Activated T-helper 1 cell treated with anti-CD3 and anti-CD28 coated beads, Interleukin-12 subunit alpha, Interleukin-12 subunit beta, Interleukin-2, Interleukin-4 antibody, amounts not matched to agents 30 ng/mL and 10 ng/mL and 1 ng/mL, durations not matched to agents 14 hours and 24 hours and 36 hours (primary cell): Measurements from ENCODE around the gene TOM1L2. TPM values are rescaled to one million over a fixed set of nuclear protein-coding genes. Genes with fewer than 3 reads are reported as not detected.
"Not testable (repeated sequence)": the region's sequence is repeated elsewhere in the genome, so short reads cannot be mapped to it uniquely, and the experiment has no call there.

ENCODE experiments used
- DNase-seq: peaks from one replicate; pipeline ENCODE4 v3.0.0; 2021; ENCODE audit warnings: low spot score
- H3K27ac Mint-ChIP-seq: one replicate; pipeline ENCODE4 v1.8.0; 2021; ENCODE audit warnings: mild to moderate bottlenecking, mixed read lengths
- H3K27me3 Mint-ChIP-seq: one replicate; pipeline ENCODE4 v1.8.0; 2022; ENCODE audit warnings: mild to moderate bottlenecking, moderate library complexity, mixed read lengths; ENCODE audit not compliant: insufficient read depth
- H3K36me3 Mint-ChIP-seq: one replicate; pipeline ENCODE4 v1.8.0; 2021; ENCODE audit warnings: low read depth, mixed read lengths
- H3K4me1 Mint-ChIP-seq: one replicate; pipeline ENCODE4 v1.8.0; 2021; ENCODE audit warnings: low read depth, mixed read lengths
- H3K4me3 Mint-ChIP-seq: one replicate; pipeline ENCODE4 v1.8.0; 2021; ENCODE audit warnings: mild to moderate bottlenecking, moderate library complexity, mixed read lengths
- H3K9me3 Mint-ChIP-seq: one replicate; pipeline ENCODE4 v1.8.0; 2021; ENCODE audit warnings: mixed read lengths
- intact Hi-C: fragments of 100-400 bp; cut with micrococcal nuclease; formaldehyde crosslinking; loops from one replicate; pipeline ENCODE4 v1.15.1; 2024
- total RNA-seq: library from RNA; stranded (reverse); gene quantifications from 2 replicates; pipeline ENCODE4 v1.2.3, GENCODE V29; 2022

The TOM1L2 gene
- total RNA-seq, 1 donor from 2014 or later: 10.2 TPM

GRCh38 chr17:18006495-18007239 is 34.5 kb upstream of the TOM1L2 start:
- peaks cover 5% of the 10 kb centered on the region for H3K36me3 Mint-ChIP-seq
- H3K27ac Mint-ChIP-seq: no peak overlapping the region
- H3K4me3 Mint-ChIP-seq: no peak overlapping the region
- H3K4me1 Mint-ChIP-seq: no peaks in the 10 kb centered on the region
- H3K9me3 Mint-ChIP-seq: no peaks in the 10 kb centered on the region
- H3K27me3 Mint-ChIP-seq: no peaks in the 10 kb centered on the region
- intact Hi-C loops: no loop called here
- no peak for DNase-seq

DNA sequence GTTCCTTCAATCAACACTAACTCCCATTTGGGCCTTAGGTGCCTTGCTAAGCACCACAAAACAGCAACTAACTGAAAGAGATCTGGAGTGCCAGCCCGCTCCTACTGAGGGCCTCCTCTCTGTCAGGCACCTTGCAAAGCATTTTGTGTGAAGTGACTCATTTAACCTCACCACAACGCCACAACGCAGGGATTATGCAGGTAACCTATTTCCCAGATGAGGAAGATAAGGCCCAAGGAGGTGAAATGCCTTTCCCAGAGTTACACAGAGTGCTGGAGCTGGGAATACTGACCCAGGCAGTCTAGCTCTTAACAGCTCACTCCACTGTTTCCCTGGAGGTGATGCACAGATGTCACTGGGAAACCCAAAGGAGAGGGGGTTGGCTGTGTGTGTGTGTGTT is 33.3 kb upstream of the TOM1L2 start:
- intact Hi-C loops: no loop called here
- Mint-ChIP-seq H3K9me3 (no peaks in the 10 kb centered on the region), H3K27ac (no peak overlapping the region), H3K4me1 (no peaks in the 10 kb centered on the region), H3K4me3 (no peak overlapping the region), H3K27me3 (no peaks in the 10 kb centered on the region), H3K36me3 (peaks cover 5% of the 10 kb centered on the region)
- no peak for DNase-seq

DNA sequence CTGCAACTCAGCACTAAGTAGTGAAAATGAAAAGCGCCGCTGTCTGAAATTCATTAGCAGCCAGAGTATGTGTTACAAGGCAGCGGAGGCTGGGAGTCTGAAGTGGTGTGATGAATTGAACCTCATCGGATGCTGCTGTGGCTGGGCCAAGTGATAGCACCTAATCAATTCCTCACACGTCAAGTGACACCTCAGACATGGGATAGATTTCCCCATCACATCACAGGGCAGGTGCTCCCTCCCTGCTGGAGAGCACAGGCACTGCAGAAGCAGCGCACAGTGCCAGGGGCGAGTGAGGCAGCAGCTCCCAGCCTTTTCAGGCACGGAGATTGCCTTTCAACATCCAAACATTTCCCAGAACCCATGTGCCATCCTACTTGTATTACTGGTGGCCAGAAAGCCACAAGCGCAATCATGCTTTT is 32.7 kb upstream of the TOM1L2 start:
- no peaks in the 10 kb centered on the region for H3K27me3 Mint-ChIP-seq
- H3K27ac Mint-ChIP-seq: no peak overlapping the region
- no peak overlapping the region for H3K4me3 Mint-ChIP-seq
- no peaks in the 10 kb centered on the region for H3K4me1 Mint-ChIP-seq
- no peak for DNase-seq
- peaks cover 5% of the 10 kb centered on the region for H3K36me3 Mint-ChIP-seq
- intact Hi-C loops: no loop called here
- no peaks in the 10 kb centered on the region for H3K9me3 Mint-ChIP-seq

GRCh38 chr17:18004345-18004744 is 32.1 kb upstream of the TOM1L2 start:
- Mint-ChIP-seq H3K9me3 (no peaks in the 10 kb centered on the region), H3K27me3 (no peaks in the 10 kb centered on the region), H3K27ac (no peak overlapping the region), H3K4me1 (no peaks in the 10 kb centered on the region), H3K4me3 (no peak overlapping the region), H3K36me3 (peaks cover 5% of the 10 kb centered on the region)
- no peak for DNase-seq
- intact Hi-C loops: no loop called here

- DNase-seq: no peak
- H3K9me3 Mint-ChIP-seq: no peaks in the 10 kb centered on the region
- H3K4me3 Mint-ChIP-seq: no peak overlapping the region
- no peaks in the 10 kb centered on the region for H3K4me1 Mint-ChIP-seq
- no peaks in the 10 kb centered on the region for H3K36me3 Mint-ChIP-seq
- H3K27ac Mint-ChIP-seq: no peak overlapping the region
- intact Hi-C loops: no loop called here
- no peaks in the 10 kb centered on the region for H3K27me3 Mint-ChIP-seq
Observed at GRCh38 chr17:18002171-18002570, 30.0 kb upstream of the TOM1L2 start.

DNA sequence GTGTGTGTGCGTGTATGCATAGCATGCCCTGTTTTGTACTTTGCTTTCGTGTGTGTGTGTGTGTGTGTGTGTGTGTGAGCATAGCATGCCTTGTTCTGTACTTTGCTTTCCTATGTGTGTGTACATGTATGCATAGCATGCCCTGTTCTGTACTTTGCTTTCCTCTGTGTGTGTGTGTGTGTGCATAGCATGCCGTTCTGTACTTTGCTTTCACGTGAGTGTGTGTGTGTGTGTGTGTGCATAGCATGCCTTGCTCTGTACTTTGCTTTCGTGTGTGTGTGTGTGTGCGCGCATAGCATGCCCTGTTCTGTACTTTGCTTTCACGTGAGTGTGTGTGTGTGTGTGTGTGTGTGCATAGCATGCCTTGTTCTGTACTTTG is 27.8 kb upstream of the TOM1L2 start:
- no peak for DNase-seq

DNA sequence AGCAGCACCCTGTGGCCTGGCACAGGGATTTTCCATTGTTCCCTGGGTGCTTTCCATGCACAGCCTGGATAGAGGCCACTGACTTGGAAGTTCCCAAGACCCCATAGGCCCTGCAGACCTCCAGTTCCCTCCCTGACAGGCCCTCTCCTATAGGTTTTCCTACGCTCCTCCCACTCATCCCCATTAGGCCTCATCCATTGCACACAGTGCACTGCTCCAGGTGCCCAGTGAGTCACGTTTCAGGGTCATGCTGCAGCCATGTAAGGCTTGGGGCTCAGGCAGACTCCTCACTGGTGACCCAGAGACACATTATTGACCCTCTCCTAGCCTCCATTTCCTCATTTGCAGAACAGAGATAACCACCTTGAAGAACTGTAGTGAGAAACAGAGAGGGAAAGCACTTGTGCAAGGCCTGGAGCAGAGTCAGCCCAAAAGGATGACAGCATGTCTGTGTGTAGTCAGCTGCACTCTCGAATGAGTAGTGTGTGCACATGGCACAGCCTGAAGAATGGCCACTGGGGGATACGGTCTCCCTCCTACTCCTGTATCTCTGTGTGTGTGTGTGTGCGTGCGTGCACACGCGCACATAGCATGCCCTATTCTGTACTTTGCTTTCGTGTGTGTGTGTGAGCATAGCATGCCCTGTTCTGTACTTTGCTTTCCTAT is 27.3 kb upstream of the TOM1L2 start:
- no peaks in the 10 kb centered on the region for H3K9me3 Mint-ChIP-seq
- no peak overlapping the region for H3K4me3 Mint-ChIP-seq
- no peak for DNase-seq
- intact Hi-C loops: no loop called here
- H3K27me3 Mint-ChIP-seq: no peaks in the 10 kb centered on the region
- no peaks in the 10 kb centered on the region for H3K4me1 Mint-ChIP-seq
- no peak overlapping the region for H3K27ac Mint-ChIP-seq
- H3K36me3 Mint-ChIP-seq: no peaks in the 10 kb centered on the region

More for the DNA sequence above, 27.8 kb upstream of the TOM1L2 start:
- Mint-ChIP-seq H3K4me3 (no peak overlapping the region), H3K9me3 (no peaks in the 10 kb centered on the region), H3K27ac (no peak overlapping the region), H3K27me3 (no peaks in the 10 kb centered on the region), H3K4me1 (no peaks in the 10 kb centered on the region), H3K36me3 (no peaks in the 10 kb centered on the region)
- intact Hi-C loops: no loop called here

- H3K9me3 Mint-ChIP-seq: no peaks in the 10 kb centered on the region
- H3K27me3 Mint-ChIP-seq: no peaks in the 10 kb centered on the region
- H3K4me3 Mint-ChIP-seq: no peak overlapping the region
- H3K36me3 Mint-ChIP-seq: no peaks in the 10 kb centered on the region
- H3K27ac Mint-ChIP-seq: no peak overlapping the region
- intact Hi-C loops: no loop called here
- no peak for DNase-seq
- H3K4me1 Mint-ChIP-seq: no peaks in the 10 kb centered on the region
Observed at GRCh38 chr17:17998934-17999333, 26.7 kb upstream of the TOM1L2 start.

DNA sequence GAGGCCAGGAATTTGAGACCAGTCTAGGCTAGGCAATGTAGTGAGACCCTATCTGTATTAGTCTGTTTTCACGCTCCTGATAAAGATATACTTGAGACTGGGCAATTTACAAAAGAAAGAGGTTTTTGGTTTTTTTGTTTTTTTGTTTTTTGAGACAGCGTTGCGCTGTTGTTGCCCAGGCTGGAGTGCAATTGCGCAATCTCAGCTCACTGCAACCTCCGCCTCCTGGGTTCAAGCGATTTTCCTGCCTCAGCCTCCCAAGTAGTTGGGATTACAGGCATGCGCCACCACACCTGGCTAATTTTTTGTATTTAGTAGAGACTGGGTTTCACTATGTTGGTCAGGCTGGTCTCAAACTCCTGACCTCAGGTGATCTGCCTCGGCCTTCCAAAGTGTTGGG is 23.7 kb upstream of the TOM1L2 start:
- H3K9me3 Mint-ChIP-seq, intact Hi-C loops, H3K27me3 Mint-ChIP-seq, H3K36me3 Mint-ChIP-seq, H3K4me3 Mint-ChIP-seq, H3K4me1 Mint-ChIP-seq, H3K27ac Mint-ChIP-seq, DNase-seq: not testable (repeated sequence)

DNA sequence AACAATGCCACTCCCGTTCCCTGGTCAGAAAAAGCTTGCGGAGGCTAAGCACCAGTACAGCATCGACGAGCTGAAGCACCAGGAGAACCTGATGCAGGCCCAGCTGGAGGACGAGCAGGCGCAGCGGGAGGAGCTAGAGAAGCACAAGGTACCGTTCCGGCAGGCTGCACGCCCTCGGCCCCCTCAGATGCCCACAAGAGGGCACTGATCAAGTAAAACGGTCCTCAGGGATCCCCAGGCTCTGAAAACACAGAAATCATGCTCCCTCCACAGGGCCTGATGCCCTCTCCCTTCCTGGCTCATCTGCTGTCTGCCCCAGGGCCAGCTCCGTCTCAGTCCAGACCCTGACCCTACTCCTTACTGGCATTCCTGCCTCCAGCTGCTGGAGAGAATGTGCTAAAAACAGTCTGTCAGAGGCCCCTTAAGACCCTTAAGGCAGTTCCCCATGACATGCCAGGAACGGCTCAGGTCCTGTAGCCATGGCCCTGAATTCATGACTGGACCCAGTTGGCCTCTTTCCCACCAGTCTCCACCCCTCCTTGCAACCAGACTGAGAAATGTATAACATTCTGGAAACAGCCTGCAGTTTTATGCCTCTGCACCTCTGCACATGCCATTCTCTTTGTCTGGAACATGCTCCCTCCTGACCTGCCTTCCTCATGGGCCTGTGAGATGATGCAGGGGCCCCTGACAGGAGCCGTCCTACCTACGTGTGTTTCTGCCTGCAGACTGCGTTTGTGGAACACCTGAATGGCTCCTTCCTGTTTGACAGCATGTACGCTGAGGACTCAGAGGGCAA is 22.3 kb upstream of the TOM1L2 start:
- Mint-ChIP-seq H3K36me3 (no peaks in the 10 kb centered on the region), H3K9me3 (no peaks in the 10 kb centered on the region), H3K4me3 (no peak overlapping the region), H3K27ac (no peak overlapping the region), H3K27me3 (no peaks in the 10 kb centered on the region), H3K4me1 (no peaks in the 10 kb centered on the region)
- intact Hi-C loops: loop anchor here (1.0 kb wide), 1 partner anchor 39 kb away; no protein-coding TSS in a partner anchor
- no peak for DNase-seq

DNA sequence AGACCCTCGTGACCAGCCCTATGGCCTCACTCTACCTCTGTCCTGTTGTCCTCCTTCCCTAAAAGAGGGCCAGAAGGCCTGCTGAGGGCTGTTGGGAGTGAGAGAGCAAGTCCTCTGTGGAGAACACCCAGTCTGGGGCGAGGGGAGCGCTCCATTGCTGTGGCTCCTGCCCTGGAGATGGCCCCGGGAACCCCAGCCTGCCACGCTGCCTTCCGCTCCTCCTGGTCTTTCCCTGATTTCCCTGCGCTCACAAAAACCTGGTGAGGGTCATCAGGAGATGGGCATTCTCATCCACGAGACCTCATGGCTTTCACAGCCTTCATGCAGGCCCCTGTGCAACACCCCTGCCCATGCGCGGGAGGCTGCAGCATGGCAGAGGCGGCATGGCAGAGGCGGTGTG is 21.7 kb upstream of the TOM1L2 start:
- Mint-ChIP-seq H3K9me3 (no peaks in the 10 kb centered on the region), H3K4me3 (no peak overlapping the region), H3K4me1 (no peaks in the 10 kb centered on the region), H3K27ac (no peak overlapping the region), H3K36me3 (no peaks in the 10 kb centered on the region), H3K27me3 (no peaks in the 10 kb centered on the region)
- no peak for DNase-seq
- intact Hi-C loops: loop anchor here (1.0 kb wide), 1 partner anchor 39 kb away; no protein-coding TSS in a partner anchor

DNA sequence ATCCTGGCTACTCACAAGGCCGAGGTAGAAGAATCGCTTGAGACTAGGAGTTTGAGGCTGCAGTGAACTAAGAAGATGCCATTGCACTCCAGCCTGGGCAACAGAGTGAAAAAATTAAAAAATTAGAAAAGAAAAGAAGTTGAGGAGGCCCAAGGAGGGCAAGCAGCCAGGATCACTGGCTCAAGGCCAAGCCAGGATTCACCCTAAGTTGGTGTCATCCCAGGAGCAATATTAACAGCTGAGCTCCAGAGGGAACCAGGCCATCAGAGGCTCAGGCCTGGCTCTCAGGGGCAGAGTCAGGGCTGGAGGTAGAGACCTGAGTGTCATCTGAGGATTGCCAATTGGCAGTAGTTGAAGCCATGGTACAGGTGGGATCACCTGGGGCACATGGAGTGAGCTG is 21.2 kb upstream of the TOM1L2 start:
- intact Hi-C loops: no loop called here
- Mint-ChIP-seq H3K36me3 (no peaks in the 10 kb centered on the region), H3K4me1 (no peaks in the 10 kb centered on the region), H3K27ac (no peak overlapping the region), H3K4me3 (no peak overlapping the region), H3K27me3 (no peaks in the 10 kb centered on the region), H3K9me3 (no peaks in the 10 kb centered on the region)
- no peak for DNase-seq

- no peaks in the 10 kb centered on the region for H3K27me3 Mint-ChIP-seq
- DNase-seq: no peak
- H3K4me3 Mint-ChIP-seq: no peak overlapping the region
- H3K27ac Mint-ChIP-seq: no peak overlapping the region
- intact Hi-C loops: no loop called here
- no peaks in the 10 kb centered on the region for H3K36me3 Mint-ChIP-seq
- H3K4me1 Mint-ChIP-seq: no peaks in the 10 kb centered on the region
- H3K9me3 Mint-ChIP-seq: no peaks in the 10 kb centered on the region
Observed at GRCh38 chr17:17990282-17990681, 18.1 kb upstream of the TOM1L2 start.
